DMS79 treated with DMSO at 0.1 percent for 48 hours (cell line): ENCODE results near the gene PAX5.

Experiments used
- DNase-seq: peaks from one replicate; lab custom pipeline; 2025; lab: John Stamatoyannopoulos, UW

Gene PAX5

DNA sequence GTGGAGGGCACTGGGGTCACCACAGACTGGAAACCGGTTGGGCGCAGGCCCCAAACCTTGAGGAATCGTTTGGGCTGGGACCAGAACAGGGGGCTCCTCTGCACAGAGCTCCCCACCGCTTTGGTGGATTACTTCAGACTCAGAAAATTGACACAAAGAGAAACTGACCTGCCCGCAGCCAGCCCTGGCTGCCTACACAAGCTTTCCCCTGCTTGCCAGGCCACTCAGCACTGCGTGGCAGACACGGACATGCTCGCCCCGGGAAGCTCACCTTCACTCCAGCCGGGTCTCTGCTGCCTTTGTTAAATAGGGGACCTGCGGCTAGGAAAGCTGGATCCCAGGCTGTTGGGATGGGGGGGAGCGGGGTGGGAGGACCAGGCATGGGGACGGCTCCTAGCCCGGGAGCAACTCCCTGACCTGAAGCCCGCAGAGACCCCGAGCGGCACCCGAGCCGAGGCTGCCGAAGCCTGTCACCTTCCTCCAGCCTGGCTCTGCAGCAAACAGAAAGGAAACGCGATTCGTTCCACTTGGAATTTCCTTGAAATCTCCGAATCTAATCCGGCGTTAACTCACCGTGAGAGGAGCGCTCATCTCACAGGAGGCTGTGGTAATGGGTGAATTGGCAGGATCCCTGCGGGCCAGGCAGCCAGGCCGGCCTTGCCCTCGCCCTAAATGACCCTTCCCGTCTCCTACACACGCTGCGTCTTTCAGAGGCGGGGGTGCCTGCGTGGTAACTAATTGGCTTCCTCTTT lies 8.8 kb downstream of the PAX5 start:
- DNase-seq = peak; percentile 35

DNA sequence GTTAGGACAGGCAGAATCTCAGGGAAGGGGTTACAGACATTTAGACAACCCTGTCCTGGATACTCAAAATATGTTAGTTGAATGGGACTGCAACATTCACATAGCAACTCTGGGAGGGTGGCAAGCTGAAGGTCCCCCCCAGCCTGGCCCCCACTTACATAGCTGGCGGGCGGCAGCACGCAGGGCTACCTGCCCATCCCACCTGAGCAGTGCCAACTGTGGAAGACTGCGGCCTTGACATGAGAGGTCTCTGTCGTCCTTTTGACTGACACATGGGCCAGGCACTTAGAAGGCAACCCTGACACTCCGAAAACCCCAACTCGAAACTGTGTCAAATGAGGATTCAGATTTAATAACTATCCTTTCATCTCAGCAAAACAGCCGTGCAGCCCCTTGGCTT lies 16.5 kb downstream of the PAX5 start:
- no peak for DNase-seq

DNA sequence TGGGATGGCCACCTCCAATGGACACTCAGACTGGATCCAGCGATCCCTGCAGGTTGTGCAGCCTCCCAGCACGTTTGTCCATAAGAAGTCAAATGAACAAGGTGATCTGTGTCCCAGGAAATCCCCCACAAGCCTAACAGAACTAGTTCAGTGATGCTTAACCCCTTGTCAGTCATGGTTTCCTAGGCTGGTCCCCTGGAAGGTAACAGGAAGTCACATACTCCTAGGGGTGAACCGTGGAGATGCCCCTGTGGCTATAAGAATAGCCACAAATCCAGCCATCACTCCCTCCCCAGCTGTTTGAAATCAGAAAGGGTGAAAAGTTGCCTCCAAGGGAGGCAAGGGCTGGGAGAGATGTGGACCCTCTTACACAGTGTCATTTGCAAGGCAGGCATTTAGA lies 22.5 kb downstream of the PAX5 start:
- DNase-seq = no peak

DNA sequence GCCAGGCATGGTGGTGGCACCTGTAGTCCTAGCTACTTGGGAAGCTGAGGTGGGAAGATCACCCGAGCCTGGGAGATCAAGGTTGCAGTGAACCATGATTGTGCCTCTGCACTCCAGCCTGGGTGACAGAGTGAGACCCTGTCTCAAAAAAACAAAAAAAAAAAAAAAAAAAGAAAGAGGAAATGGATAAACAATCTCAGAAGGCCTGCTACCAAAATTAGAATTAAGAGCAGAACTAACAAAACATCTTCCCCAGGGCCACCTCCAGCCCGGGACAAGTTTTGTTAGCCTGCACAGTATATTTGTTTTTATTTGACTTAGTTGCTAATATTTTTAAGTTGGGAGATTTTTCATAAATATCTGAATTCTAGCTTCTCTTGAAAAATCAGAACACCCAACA lies 23.1 kb downstream of the PAX5 start:
- DNase-seq = no peak

DNA sequence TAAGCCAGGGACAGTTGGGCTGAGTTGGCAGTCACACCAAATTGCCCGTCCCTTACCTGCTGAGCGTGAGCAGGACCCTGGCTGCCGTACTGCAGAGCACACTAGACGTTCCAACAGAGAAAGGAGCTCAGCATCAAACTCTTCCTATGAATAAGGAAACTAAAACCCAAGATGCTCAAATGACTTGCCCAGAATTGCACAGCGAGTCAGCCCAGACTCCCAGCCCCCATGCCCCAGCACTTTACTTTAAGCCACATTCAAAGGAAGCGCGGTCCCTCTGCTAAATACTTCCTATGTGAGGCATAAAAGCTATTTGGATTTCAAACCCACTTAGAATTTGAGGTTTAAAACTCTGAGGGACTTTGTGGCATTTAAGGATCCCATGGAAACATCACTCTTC lies 23.9 kb downstream of the PAX5 start:
- DNase-seq = no peak

DNA sequence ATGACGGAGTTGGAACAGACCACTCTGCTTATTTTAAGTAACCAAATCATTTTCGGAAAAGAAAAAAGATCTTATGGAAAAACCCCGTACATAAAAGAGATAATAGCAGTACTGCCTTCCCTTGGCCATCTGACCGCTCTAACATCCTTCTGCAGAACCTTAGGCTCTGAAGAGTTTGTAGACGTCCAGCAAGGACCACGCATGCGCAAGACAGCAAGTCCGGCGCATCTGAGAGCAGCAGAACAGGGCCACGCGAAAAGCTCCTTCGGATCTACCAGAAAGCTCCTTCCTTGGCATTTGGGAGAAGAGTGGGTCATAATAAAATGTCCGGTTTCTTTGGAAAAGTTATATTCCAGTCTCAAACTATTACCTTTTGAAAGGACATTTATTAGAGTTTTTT lies 26.8 kb downstream of the PAX5 start:
- no peak for DNase-seq

DNA sequence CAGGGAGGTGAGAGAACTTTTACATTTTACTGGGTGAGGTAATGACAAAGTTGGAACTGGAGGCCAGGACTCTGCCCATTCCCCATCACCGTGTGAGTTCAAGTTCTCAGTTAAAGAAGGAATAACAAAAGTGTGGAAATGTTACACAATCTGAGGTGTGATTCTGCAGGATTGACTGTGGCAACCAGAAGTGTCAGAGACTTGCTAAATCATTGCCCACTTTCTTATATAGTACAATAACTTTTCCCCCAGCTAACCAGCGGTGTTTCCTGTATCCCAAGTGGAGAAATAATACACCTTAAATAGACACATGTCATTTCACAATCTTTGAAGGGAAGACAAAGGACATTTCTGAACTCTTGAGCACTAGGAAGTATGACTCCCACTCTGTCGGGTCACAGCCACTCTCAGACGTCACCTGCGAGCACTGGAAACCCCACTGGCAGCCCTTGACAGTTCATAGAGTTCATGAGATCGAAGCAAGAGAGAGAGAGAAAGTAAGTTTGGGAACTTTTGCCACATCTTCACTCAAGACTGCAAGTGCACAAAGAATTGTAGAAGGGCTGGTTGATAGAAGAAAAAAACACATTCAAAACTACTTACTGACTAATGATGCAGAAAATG lies 28.4 kb downstream of the PAX5 start:
- no peak for DNase-seq

DNA sequence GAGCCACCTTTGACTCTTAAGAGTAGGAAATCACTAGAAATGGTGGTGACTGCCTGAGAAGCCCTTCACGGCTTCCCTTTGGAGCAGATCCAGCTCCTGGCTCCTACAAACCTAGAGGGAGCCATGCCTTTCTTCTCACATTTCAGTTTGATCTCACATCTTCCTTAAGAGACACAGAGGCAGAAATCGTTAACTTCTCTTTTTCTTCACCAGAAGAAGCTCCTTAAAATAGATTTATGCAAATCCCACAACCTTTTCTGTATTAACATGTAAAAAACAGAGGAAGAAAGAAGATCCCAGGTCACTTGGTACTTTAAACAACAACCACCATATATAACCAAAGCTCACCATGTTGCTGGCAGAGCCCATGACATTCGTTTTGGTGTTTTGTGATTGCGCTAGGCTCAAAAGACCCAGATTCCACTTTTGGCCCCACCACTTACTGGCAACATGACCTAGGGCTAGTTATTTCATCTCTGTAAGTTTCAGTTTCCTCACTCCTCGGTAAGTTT lies 29.6 kb downstream of the PAX5 start:
- DNase-seq = peak; percentile 81

DNA sequence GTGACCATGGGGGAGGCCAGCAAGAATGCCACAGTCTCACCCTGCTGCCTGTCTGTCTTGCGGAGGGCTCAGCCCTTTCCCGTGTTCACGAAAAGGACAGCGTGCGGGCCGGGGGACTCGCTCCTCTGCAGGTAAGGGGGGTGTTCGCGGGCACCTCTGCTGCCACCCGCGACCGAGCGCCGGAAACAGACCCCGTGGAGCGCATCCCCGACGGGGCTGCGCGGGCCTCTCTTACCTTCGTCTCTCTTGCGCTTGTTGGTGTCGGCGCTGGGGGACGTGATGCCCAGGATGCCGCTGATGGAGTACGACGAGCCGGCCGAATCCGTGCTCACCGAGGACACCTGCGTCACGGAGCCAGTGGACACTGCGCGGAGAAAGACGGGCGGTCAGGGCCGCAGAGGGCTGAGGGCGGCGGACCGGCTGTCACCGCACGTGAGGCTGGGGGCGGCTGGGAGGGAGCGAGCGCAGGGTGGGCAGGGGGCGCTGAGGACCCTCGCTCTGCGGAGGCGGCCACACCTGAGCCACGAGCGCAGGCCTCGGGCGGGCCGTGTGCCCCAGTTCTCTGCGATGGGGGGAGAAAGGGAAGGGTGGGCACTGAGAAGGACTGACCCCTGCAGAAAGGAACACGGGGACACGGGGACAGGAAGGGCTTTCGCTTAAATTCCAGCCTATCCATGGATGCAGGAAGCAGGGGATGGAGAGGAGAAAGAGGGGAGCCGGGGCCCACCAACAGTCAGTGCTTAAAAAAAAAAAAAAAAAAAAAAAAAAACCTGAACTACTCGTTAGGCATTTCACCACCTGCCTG lies 31.5 kb downstream of the PAX5 start:
- no peak for DNase-seq

DNA sequence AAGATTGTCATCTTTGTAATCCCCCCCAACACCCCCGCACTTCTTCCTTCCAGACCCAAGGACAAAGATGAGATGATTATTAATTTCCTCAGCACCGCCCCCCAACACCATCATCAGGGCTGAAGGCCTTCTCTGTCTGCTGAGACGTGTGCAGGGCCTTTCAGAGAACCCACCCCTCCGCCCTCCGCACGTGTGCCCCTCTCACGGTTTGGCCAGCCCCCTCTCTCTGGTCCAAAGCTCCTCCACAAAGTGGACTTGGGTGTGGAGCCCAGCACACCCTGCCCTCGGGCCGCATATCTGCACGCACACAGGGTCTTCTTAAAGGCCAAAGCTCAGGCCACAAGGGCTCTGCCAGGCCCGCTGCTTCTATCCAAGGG lies 32.0 kb downstream of the PAX5 start:
- DNase-seq = no peak

DNA sequence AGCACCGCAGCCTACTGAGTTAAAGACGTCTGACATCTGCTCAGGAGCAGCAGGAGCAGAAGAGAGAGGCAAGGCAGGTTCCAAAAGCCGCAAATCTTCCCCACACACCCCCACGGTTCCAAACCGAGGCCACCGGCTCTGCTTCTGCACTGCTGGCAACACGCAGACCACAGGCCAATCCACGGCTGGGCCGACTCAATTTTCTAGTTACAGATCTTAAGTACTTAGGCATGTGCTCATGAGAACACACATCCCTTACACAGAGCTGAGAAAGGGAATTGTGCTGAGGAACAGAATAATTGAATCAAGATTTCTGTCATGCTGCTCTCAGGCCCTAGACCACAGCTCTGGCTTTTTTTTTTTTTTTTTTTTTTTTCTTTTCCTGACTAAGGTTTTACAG lies 32.6 kb downstream of the PAX5 start:
- DNase-seq = no peak

DNA sequence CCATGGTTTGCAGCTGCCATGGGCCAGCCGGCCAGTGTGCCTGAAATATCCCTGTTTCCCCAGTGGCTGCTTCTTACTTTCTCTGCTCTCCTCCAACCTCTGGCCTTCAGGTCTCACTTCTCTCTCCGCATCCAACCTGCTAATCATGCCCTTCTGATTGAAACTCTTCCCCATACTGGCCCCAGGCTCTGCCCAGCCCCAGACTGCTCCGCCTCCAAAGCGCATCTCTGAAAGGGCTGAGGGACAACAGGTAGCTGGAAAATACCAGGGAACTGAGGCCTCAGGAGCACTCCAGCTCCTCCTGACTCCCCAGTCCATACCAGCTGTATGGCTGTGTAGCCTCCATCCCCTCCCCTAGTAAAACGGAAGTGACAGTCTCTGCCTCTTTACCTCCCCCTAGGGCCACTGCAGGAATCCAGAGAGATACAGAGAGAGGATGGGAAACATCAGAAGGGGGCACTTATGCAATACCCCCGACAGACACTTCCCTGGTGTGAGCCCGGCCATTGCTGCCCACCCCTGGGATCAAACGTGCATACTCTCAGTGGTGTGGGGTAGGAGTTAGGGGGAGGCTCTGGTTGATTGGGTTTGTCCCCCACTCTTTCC lies 34.2 kb downstream of the PAX5 start:
- DNase-seq = no peak

DNA sequence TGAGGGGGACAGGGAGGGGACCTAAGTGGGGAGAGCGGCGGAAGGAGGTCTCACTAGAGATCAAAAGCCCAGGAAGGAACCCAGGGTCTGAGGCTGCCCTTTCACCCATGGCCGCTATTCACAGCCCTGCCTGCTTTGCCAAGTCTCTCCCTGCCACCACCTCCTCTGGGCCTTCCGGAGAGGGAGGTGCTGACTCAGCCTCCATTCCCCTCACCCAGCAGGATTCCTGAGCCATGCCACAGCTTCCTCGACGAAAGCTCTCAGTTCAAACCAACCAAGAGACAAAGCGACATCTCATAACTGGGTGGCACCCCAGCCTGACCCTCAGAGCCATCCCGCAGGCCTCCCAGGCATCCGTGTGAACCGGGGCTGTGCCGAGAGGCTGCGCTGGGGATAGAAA lies 36.7 kb downstream of the PAX5 start:
- no peak for DNase-seq

DNA sequence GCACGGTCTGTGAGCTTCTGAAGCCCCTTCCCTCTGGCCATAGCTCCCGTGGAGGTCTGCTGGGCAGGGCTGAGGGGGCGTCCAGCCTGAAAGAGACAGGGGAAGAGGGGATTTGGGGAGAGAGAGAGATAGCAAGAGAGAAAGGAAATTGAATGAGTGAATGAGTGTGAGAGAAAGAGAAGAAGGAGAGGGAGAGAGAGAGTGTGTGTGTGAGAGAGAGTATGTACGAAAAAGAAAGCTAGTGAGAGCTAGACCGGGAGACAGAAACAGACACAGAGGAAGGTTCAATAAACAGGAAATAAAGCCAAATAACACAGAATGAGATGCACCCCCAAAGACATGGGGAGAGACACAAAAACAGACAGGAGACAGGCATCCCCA lies 37.4 kb downstream of the PAX5 start:
- DNase-seq = no peak

DNA sequence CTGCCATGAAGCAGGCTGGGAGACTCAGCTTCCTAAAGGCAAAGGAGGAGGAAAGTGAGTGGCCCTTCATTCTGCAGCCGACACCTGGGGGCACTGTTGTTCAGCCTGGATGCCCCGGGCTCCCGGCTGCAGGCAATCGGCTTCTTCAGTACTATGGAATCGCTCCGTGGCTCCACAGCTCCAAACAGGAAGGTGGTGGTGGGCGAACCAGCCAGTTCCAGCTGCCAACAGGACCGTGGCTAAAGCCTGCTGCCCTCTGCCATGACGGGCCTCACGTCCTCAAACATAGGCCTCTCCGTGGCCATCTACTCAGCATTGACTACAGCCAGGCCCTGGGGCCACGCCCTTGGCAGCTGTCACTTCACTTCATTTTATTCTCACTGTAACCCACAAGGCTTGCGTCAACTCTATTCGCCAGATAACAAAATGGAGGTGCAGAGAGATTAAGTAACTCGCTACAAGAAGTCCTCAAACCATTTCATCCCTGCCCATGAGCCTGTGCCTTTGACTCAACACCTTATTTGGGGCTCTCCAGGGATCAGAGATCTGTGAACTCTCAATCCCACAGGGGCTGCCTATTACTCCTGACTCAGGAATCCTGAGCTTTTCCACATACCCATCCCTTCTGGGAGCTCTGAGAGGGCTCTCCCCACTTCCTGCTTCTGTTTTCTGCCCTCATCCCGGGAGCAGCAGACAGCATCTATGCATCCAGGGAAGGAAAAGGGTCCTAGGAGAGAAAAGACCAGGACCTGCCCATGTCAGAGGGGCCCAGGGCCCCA lies 38.0 kb downstream of the PAX5 start:
- DNase-seq = no peak

DNA sequence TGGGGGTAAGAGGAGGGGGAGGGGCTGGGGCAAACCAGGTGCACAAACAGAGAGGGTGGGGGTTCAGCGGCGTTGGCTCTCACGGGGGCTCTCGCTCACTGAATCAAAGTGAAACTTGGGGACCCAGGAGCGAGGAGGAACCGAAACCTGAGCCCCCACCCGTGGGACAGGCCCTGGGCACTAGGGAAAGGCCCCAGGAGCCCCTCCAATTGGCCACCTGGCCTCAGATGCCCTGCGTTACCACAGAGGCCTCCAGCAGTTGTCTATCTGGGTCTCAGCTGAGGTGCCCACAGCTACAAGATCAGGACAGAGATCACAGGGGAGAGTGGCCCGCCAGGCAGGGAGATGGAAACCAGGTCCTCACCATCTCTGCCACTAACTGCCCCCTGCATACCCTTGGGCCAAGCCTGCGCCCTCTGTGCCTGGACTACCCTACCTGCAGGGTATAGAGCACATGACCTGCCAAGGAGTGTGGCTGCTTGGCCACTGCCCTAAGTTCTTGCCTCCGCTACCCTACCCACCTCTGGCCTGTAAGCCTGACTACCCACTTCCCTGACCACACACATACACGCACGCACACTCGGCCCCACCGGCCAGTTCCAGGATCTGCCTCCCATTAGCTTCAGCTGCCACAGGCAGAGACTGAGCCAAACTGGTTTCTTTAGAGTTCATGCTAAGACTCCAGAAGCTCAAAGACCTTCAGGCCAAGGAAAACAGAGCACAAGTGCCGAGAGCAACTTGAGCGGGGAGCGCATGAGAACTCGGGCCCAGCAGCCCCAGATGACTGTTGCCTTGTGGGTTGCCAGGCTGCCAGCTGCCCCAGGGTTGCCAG lies 39.9 kb downstream of the PAX5 start:
- no peak for DNase-seq

DNA sequence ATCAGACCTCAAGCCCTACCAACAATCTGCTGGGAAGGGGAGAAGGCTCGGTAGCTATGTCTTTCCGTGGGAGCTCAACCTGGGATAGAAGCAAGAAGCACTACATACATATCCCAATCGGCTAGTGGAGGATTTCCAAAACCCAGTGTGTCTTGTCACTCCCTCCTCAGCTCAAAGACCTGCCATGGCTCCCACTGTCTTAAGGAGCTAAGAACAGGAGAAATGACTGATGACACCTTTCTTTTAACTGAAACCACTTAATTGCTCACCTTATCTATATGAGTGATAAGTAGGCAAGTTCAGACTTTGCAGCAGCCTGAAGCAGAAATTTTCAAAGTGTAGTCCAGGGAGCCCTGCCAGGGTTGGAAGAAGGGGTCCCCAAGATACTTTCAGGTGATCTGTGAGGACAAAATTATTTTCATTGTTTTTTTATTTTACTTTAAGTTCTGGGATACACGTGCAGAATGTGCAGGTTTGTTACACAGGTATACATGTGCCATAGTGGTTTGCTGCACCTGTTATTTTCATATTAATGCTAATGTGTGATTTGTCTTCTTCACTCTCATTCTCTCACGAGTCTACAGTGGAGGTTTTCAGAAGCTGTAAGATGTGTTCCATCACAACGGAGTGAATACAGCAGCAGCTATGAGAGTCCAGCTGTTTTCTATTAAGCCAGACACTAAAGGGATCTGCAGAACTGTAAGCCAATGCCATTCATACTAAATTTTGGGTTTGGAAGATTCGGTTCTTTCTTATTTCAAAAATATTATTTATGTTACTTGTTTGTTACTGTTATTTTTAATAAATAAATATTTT lies 41.4 kb downstream of the PAX5 start:
- DNase-seq = no peak

DNA sequence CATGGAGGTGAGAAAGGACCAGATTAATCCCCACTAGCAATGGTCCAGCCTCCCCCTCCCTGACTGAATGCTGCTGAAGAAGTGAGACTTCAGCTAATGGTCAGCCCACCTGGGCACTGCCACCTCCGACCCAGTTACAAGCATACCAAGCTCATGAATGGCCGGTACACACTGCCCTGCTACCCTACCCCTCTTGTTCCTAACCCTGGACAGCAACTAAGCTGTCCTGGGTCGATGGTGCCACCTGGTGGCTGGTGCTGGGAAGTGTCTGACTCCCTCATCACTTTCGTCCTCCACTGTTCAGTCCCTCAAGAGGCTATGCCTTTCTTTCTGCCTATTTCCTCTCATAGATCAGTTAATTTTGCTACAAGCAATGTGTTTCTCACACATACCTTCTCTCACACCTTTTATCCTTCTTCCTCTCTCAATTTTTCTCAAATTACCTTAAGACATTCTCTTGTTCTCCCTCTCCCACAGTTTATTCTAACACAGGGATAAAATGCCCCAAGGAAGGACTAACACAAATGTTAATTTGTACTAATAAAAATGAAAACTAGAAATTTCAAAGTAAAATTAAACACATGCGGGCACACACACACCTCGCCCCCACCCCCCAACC lies 42.4 kb downstream of the PAX5 start:
- no peak for DNase-seq

DNA sequence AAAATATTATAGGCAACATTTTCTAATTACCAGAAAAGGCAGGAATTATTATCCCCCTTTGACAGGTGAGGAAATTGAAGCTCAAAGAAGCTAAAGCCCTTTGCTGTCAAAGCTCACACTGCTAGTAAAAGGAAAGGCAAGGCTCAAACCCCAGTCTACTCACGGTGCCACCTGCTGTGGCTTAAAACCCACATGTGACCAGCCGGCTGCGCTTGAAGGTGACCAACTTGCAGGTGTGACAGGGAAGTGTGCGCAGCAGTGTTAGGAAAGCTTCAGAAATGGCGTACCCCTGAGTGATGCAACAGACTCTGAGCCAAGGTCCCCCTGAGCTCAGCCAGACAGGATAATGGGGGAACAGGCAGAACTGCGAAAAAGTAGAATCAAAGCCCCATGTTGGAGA lies 45.2 kb downstream of the PAX5 start:
- DNase-seq = no peak

DNA sequence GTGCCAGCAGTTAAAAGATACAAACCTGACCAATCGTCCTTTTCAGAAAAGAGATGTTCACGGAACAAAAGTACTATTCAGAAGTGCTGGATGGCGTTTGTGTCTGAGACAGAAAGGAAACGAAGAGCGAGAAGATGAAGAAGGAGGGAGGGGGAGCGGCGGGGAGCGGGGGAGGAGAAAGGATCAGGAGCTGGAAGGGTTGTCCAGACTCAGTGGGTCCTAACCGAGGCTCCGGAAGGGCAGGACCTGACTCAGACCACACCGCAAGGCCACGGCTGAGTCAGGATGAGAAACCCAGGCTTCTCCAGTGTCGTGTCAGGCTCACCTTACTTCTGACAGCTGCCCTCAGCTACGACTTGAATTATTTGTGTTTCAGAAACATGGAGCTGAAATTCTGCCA lies 46.2 kb downstream of the PAX5 start:
- DNase-seq = no peak
